ENCODE data around the gene NEU2. TPM values are rescaled to one million over a fixed set of nuclear protein-coding genes. Genes with fewer than 3 reads are reported as not detected.

Gene NEU2
- total and polyA plus RNA-seq, 7 donors: not detected

- Histone ChIP-seq H3K9me3 (no peaks in the 10 kb centered on the region), H3K36me3 (ENCODE audit: insufficient read depth in 1 of 2, low read depth in 1 of 2) (no peaks in the 10 kb centered on the region), H3K27ac (no peak overlapping the region), H3K4me1 (no peaks in the 10 kb centered on the region), H3K27me3 (ENCODE audit: insufficient read depth in 3 of 3, low read length in 2 of 3) (no peaks in the 10 kb centered on the region), H3K4me3 (no peak overlapping the region)
- intact Hi-C loops (cut with DNase I): no loop called here
- DNase-seq: no peak
- no peak for TF ChIP-seq CTCF (IDR thresholded peaks at IDR 0.05)
- WGBS, 3 donors: 89 to 90% (median 90%) methylated on average over 18 of the region's 18 CpGs
- no peak for ATAC-seq
These were observed 9.3 kb upstream of the NEU2 start for GRCh38 chr2:233023007-233023760.

DNA sequence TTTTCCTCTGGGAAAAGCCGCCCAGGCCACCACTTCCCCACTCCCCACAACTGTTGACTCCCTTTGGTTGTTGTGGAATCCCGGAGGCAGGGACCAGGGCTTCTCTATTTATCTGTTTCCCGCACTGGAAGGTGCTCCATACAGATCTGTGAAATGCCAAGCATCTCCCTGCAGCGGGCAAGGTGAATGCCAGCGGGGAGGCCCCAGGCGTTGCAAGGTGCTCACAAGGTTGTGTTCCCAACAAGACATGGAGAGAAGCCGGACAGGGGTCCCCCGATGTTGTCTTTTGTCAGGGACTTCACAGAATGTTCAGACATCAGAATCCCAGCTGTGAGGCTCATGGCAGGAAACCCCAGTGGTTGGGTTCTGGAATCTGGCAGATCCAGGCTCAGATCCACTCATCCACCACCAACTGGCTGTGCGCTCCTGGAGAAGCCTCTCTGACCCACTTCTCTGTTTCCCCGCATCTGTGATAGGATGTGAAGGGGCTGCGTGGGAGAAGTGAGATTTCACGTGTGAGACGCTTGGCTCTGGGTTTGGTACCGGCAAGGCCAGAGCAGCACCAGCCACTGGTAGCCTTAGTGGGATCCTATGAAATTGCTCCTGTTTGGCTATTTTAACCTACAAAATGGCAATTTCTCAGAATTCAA is 8.6 kb upstream of the NEU2 start:
- no peak for DNase-seq
- H3K27me3 ChIP-seq (ENCODE audit: insufficient read depth in 3 of 3, low read length in 2 of 3): no peaks in the 10 kb centered on the region
- no peaks in the 10 kb centered on the region for H3K4me1 ChIP-seq
- WGBS, 3 donors: 89 to 91% (median 90%) methylated on average over 14 of the region's 14 CpGs
- no peak for TF ChIP-seq CTCF (IDR thresholded peaks at IDR 0.05)
- H3K27ac ChIP-seq: no peak overlapping the region
- H3K4me3 ChIP-seq: no peak overlapping the region
- intact Hi-C loops (cut with DNase I): no loop called here
- H3K9me3 ChIP-seq: no peaks in the 10 kb centered on the region
- no peak for ATAC-seq
- no peaks in the 10 kb centered on the region for H3K36me3 ChIP-seq (ENCODE audit: insufficient read depth in 1 of 2, low read depth in 1 of 2)

DNA sequence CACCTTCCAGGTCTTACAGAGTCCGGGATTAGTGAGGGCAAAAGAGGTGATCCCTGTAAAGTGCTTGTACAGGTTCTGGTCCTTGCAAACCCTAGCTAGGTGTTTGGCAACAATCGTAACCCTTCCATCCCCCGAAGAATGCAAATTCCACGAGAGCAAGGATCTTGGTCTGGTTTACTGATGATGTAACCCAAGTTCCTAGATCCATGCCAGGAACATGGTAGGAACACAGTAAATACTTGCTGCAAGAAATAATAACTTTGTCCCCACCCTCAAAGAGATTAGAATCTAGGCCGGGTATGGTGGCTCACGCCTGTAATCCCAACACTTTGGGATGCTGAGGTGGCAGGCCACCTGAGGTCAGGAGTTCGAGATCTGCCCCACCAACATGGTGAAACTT is 6.8 kb upstream of the NEU2 start:
- no peak overlapping the region for H3K27ac ChIP-seq
- no peak for DNase-seq
- H3K4me3 ChIP-seq: no peak overlapping the region
- H3K27me3 ChIP-seq (ENCODE audit: insufficient read depth in 3 of 3, low read length in 2 of 3): no peaks in the 10 kb centered on the region
- 77 to 85% (median 80%) methylated on average over 7 of the region's 7 CpGs for WGBS, 3 donors
- no peak for TF ChIP-seq CTCF (IDR thresholded peaks at IDR 0.05)
- intact Hi-C loops (cut with DNase I): no loop called here
- no peaks in the 10 kb centered on the region for H3K9me3 ChIP-seq
- no peaks in the 10 kb centered on the region for H3K4me1 ChIP-seq
- no peak for ATAC-seq
- no peaks in the 10 kb centered on the region for H3K36me3 ChIP-seq (ENCODE audit: insufficient read depth in 1 of 2, low read depth in 1 of 2)

DNA sequence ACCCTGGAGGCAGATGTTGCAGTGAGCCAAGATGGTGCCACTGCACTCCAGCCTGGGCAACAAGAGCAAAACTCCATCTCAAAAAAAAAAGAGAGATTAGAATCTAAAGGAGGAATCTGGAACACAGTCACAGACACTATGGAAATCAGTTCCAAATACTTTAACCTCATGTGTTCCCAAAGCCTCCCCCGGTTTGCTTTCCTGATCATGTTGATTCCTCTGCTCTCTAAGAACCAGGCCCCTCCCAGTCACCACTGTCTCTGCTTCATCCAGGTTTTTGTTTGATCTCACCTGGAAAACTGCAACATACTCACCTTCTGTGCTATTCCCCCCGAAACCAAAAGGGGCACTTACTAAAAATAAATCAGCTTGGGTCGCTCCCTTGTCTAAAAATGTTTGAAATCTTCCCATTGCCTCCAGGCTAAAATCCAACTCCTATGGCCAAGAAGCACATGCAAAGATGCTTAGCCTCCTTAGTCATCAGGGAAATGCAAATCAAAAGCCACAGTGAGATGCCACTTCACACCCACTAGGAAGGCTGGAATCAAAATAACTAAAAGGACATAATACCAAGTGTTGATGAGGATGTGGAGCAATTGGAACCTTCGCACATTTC is 6.2 kb upstream of the NEU2 start:
- TF ChIP-seq CTCF (IDR thresholded peaks at IDR 0.05): no peak
- H3K27ac ChIP-seq: no peak overlapping the region
- intact Hi-C loops (cut with DNase I): no loop called here
- no peak overlapping the region for H3K4me3 ChIP-seq
- ATAC-seq: no peak
- 81 to 87% (median 84%) methylated on average over 4 of the region's 4 CpGs for WGBS, 3 donors
- no peak for DNase-seq
- H3K36me3 ChIP-seq (ENCODE audit: insufficient read depth in 1 of 2, low read depth in 1 of 2): no peaks in the 10 kb centered on the region
- no peaks in the 10 kb centered on the region for H3K4me1 ChIP-seq
- H3K9me3 ChIP-seq: no peaks in the 10 kb centered on the region
- H3K27me3 ChIP-seq (ENCODE audit: insufficient read depth in 3 of 3, low read length in 2 of 3): no peaks in the 10 kb centered on the region
